Activated CD4-positive, alpha-beta T cell treated with anti-CD3 and anti-CD28 coated beads, Interleukin-2, amount 50 U/mL, for 1 hour (primary cell): Measurements from ENCODE around the gene SULT4A1.

Experiments
- DNase-seq: peaks from one replicate; pipeline ENCODE4 v3.0.0-alpha.2; 2020

Gene SULT4A1

DNA sequence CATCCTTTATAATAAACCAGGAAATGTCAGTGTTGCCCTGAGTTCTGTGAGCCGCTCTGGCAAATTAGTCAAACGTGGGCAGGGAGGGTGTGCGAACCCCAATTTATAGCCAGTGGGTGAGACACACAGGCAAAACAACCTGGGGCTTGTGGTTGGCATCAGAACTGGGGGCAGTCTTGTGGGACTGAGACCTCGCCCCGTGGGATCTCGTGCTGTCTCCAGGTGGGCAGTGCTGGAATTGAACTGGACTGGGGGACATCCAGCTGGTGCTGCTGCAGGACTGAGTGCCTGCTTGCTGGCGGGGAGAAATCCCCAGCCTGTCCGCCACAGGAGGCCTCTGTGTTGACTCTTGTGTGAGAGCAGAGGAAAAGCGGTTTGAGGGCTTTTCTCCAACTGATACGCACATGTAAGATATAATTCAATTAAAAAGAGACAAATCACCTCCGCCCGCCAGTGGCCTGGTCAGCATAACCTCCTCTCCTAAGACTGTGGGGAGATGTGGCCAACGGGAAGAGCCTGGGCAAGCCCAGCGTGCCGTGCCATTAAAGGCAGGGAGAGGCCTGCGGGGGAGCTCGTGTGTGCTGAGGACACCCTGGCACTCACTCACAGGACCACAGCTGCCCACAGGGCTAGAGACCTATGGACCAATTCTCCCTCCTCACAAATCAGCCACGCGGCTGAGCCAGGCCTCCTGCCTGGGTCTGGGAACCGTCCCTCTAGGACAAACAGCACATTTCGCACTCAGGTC lies 18.4 kb downstream of the SULT4A1 start:
- DNase-seq, result no peak

DNA sequence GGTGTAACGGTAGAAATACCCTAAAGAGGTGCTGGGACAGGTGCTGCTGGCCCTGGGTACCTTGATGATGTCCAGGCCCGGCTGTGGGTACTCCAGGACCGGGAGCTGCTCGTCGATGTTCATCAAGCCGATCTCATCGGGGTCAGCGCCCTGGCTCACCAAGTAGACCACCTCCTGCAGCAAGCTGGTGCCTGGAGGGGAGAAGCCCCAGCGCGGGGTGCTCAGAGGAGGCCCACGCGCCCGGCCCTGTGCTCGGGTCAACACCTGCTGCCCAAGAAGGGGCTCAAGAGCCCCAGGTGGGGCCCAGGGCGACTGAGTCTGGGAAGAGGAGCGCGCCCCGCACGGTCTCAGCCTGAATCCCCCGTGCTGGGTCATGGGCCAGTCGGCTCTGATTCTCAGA lies 20.6 kb downstream of the SULT4A1 start:
- DNase-seq, result no peak

DNA sequence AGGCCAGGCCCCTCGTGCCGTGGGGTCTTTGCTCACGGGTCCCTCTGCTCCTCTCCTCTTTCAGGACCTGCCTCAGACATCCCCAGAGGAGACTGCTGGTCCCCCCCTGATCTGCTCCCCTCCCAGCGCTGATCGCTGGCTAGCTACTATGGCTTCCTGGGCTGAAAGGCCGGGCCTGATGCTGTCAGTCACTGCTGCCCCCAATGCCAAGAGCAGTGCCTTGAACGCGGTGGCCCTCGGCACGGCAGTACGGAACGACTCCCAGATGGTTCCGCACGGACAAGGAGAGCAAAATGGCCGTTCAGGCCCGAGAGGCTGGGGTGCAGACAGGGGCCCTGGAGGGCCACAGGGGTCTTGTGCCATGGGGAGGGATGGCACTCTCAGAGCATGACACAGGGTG lies 21.5 kb downstream of the SULT4A1 start:
- DNase-seq, result no peak

DNA sequence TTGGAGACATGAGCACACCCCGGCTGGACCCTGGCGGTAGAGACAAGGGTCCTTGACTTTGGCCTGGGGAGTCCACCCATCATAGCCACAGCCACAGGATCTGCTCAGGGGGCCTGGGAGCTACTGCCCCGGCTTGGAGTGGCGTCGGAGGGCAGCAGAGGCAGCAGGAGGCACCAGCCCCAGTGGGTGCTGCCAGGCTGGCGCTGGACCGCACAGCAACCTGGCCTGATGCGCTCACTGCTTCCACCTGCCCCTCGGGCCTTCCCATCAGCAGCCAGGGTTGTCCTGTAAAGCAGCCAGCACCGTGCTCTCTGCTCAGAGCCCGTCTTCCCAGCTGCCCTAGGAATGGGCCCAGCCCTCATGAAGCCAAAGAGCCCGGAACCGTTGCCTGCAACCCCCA lies 21.9 kb downstream of the SULT4A1 start:
- no peak for DNase-seq

DNA sequence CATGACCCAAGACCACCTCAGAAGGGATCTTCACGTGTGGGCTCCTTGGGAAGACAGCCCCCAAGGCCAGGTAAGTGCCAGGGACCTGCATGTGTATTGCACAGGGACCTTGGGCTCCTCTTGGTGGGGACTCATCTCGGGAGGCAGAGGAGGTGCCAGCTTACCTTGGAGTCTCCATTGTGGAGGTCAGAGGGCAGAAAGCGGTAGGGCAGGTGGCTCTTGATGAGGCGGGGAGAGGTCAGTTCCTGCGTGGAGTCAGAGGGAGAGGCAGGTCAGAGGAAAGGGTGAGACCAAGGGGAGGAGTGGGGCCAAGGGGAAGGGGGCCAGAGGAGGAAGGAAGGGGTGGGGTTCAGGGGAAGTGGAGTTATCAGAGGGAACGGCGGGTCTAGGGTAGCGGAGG lies 22.5 kb downstream of the SULT4A1 start:
- DNase-seq, result no peak

- DNase-seq, result no peak
Observed at GRCh38 chr22:43838571-43839307, 23.6 kb downstream of the SULT4A1 start.

DNA sequence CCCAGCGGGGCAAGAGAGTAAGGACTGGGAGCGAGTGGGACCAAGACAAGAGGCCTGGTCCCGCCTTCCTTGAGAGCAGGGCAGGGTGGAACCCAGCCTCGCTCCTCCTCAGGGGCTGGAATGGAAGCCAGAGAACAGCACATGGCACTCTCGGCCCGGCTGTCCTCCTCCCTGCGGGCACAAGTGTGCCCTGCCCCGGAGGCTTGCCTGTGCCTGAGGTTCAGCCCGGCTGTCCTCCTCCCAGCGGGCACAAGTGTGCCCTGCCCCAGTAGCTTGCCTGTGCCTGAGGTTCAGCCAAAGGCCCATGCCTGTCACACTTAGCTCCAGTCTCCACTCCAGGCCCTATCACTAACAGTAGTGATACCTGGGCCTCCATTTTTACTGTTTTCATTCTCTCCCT lies 24.2 kb downstream of the SULT4A1 start:
- DNase-seq, result no peak

- no peak for DNase-seq
Observed at GRCh38 chr22:43837666-43838065, 24.6 kb downstream of the SULT4A1 start.

GRCh38 chr22:43835736-43836135 lies 26.6 kb downstream of the SULT4A1 start:
- no peak for DNase-seq

DNA sequence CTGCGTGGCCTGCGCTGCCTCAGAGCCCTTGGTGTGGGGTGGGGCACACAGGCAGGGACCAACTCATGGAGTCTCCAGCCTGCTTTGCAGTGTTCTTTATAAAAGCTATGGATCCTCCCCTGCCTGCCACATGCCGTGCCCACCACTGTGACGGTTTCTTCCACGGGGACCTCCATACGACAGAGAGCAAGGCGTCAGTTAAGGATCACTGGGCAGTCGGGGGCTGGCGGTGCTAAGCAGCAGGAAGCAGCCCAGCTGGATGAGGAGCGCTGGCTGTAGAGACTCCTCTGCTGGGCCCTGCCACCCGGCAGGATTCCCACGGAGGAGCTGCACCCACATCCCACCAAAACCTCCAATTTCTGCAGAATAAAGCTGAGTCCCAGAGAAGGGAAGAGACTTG lies 27.1 kb downstream of the SULT4A1 start:
- no peak for DNase-seq

DNA sequence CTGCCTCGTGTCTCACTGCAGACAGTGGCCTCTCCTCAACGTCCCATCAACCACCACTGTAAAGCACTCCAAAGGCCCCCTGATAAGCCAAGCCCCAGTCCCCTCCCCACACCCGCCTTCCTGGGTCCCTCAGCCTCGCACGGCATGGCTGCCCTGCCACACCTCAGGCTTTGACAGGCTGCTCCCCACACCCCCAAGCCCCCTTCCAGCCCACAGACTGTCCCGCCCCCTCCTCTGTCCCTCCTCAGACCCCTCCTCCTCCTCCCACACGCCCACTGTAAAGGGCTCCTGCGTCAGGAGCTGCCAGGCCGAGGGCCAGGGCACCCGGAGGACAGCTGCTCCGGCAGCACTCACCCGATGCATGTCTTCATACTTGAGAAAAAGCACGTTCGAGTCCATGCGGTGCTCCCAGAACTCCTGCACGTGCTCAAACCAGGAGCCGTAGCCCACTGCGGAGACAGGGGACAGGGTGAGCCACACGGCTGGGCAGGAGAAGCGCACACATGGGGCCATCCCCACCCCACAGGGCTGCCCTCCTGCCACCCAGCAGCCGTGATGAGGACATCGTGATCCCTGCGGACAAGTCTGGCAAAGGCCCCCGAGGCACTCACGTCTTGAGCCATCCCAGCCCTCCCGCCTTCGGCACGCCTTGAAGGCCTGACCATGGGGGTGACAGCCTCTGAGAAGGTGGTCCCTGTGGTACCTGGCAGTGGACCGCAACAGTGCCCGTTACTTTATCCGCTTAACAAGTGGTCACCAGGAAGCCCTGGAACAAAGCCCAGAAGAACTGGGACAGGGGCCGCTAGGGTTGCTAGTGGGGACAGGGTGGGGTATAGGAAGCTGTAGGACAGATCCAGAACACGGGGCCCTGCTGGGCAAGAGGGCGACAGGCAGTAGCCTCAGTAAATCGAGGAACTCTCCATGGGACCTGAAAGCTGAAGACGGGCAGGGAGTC lies 28.8 kb downstream of the SULT4A1 start:
- no peak for DNase-seq

GRCh38 chr22:43832393-43833265 lies 29.7 kb downstream of the SULT4A1 start:
- DNase-seq, result no peak

DNA sequence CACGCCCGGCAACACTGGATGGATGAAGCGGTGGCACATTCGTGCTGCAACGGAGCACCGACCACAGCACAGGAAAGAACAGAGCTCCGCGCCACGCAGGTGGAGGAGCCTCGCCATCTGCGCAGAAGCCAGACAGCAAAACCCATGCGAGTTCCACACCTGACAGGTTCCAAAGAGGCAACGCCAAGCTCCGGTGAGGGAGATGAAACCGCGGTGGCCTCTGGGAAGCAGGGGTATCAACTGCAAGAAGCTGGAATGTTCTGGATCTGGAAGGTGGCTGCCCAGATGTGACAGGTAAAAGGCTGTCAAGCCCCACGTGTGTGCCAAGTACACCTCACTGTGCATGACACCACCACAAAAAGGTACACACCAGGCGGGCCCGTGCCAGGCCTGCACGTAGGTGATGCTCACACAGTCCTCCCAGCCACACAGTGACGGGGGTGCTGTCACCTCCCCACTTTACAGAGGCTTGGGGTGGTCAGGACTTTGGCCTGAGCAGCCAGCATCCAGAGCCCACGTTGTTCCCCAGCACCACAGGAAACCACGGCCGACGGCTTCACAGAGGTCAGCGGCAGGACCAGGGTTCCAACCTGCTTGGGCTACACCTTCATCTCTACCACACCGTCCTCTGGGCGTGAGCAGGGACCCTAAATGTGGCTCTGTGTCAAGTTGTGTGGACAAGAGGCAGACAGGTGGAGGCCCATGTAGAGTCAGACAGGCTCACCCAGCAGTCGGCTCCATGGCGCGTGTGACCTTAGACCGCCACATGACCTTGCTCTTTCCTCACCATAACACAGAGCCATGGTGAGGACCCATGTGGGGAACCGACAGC lies 30.5 kb downstream of the SULT4A1 start:
- DNase-seq, result no peak

- no peak for DNase-seq
Observed at GRCh38 chr22:43830931-43831560, 31.3 kb downstream of the SULT4A1 start.

GRCh38 chr22:43829904-43830851 lies 32.1 kb downstream of the SULT4A1 start:
- no peak for DNase-seq

DNA sequence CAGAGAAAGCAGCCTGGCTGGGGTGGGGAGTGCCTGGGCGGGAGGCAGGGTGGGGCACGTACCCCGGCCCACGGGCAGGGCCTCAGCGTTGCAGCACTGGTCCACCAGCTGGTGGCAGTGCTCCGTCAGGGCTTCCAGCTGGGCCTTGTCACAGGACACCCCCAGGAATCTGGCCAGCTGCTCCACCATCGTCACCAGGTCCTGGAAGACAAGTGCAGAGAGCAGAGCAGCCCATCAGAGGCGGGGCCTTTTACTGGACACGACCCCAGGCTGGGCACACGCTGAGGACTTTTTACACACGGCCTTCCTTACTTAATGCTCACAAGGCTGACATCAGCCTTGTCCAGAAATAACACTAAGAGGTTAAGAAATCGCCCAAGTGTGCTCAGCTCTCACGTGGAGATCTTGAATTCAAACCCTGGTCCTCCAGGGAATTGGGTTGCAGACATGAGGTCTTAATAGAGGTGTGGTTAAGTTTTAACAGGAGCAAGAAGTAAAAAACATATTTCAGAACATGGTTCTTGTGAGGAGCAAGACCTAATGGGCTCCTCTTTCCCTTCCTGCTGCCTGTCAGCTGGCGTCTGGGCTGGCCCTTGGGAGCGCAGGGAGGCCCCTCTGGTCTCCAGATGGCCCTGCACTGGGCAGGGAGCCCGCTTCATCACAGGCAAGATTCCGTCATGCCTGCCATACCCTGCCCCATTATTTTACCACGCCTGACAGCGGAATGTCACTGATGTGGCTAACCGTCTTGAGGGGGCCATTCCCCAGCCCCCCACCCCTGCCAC lies 33.1 kb downstream of the SULT4A1 start:
- DNase-seq, result no peak

- no peak for DNase-seq
Observed at GRCh38 chr22:43828725-43828997, 33.7 kb downstream of the SULT4A1 start.

- no peak for DNase-seq
Observed at GRCh38 chr22:43827926-43828724, 34.2 kb downstream of the SULT4A1 start.
